GM23338 (cell line): Measurements from ENCODE around the gene ZNF474.

ENCODE experiments used
- CREB1 ChIP-seq: fragments of 250-450 bp; sonication (Bioruptor Pico); IDR thresholded peaks from 2 replicates; pipeline ENCODE4 v1.5.0; 2020; ENCODE audit warnings: low read depth, mild to moderate bottlenecking, moderate library complexity
- EZH2 ChIP-seq: fragments of 200-600 bp; sonication (generic); IDR thresholded peaks from one replicate; pipeline ENCODE4 v1.8.0; 2017; ENCODE audit warnings: antibody characterized with exemption, mild to moderate bottlenecking, low read depth; ENCODE audit not compliant: unreplicated experiment
- EZH2phosphoT487 ChIP-seq: fragments of 200-600 bp; sonication (generic); IDR thresholded peaks from one replicate; pipeline ENCODE4 v1.8.1; 2018; ENCODE audit warnings: antibody characterized with exemption; ENCODE audit not compliant: unreplicated experiment
- JUNB ChIP-seq: IDR thresholded peaks from one replicate; pipeline ENCODE4 v1.6.1; 2016; ENCODE audit warnings: antibody characterized with exemption; ENCODE audit not compliant: unreplicated experiment
- NANOG ChIP-seq: IDR thresholded peaks from 2 replicates; pipeline ENCODE4 v1.6.1; 2016; ENCODE audit warnings: antibody characterized with exemption, borderline replicate concordance
- POLR2AphosphoS5 ChIP-seq: IDR thresholded peaks from 2 replicates; pipeline ENCODE4 v1.6.1; 2016; ENCODE audit warnings: antibody characterized with exemption, low read depth
- STAT1 ChIP-seq: IDR thresholded peaks from one replicate; pipeline ENCODE4 v1.6.1; 2016; ENCODE audit warnings: antibody characterized with exemption; ENCODE audit not compliant: unreplicated experiment
- ZNF114 ChIP-seq: fragments of 250-450 bp; sonication (Bioruptor Pico); IDR thresholded peaks from 2 replicates; pipeline ENCODE4 v1.5.0; 2020; ENCODE audit warnings: mild to moderate bottlenecking, moderate library complexity
- ZNF331 ChIP-seq: fragments of 250-450 bp; sonication (Bioruptor Pico); IDR thresholded peaks from 2 replicates; pipeline ENCODE4 v1.5.0; 2020; ENCODE audit warnings: low read depth, mild to moderate bottlenecking, moderate library complexity
- TF ChIP-seq, protein P1 (sequence below), 2 experiments: fragments of 200-600 bp in 1 of 2; sonication (generic) in 1 of 2; conservative IDR thresholded peaks; 2 replicates each; pipeline versions ENCODE4 v1.5.1 to v1.6.1; 2016 to 2017; ENCODE audit warnings: antibody characterized with exemption in 2 of 2, low read depth in 2 of 2, mild to moderate bottlenecking in 2 of 2, moderate library complexity in 1 of 2
- TF ChIP-seq, protein P2 (sequence below): IDR thresholded peaks from one replicate; pipeline ENCODE4 v1.6.1; 2018; ENCODE audit warnings: antibody characterized with exemption; ENCODE audit not compliant: unreplicated experiment

DNA sequence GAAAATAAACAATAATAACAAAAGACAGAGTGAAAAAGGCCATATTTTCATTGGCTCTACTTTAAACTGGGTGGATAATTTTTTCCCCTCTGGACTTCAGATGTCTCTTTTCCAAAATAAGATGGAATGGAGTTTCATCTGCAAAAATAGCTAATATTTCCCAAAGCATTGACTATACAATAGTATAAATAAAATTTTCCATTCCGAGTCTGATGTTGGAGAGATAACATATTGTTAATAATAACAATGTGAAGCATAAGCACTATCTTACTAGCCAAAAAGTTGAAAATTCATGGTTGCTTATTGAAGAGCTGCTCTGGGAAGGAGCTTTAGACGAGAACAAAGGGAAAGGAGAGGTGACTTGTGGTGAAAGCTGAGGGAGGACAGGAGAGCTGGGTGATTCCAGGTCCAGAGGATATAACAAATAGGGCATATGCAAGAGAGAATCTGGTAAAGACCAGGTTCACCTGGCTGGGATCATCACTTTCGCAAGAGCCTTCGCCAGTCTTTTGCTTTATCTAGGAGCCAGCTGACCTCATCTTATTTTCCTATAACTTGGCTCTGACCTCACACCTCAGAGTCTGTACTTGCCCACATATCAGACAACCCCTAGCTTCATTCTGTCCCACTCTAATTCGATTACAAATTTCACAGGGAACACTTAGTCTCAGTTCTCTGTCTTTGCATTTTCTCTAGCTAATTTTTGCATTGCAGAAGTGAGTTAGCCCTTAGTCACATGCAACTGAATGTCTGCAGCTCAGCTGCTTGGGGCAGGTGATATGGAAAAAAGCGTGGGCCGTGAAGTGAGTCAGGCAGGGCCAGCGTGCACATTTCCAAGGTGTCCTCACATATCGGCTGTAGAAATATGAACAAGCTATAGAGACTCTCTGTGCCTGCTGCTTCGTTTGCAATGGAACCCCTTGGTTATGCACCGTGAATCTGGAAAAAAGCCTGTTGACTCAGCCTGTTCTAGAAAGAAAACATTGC lies 7.6 kb upstream of the ZNF474 start:
- TF ChIP-seq, protein P1, sequence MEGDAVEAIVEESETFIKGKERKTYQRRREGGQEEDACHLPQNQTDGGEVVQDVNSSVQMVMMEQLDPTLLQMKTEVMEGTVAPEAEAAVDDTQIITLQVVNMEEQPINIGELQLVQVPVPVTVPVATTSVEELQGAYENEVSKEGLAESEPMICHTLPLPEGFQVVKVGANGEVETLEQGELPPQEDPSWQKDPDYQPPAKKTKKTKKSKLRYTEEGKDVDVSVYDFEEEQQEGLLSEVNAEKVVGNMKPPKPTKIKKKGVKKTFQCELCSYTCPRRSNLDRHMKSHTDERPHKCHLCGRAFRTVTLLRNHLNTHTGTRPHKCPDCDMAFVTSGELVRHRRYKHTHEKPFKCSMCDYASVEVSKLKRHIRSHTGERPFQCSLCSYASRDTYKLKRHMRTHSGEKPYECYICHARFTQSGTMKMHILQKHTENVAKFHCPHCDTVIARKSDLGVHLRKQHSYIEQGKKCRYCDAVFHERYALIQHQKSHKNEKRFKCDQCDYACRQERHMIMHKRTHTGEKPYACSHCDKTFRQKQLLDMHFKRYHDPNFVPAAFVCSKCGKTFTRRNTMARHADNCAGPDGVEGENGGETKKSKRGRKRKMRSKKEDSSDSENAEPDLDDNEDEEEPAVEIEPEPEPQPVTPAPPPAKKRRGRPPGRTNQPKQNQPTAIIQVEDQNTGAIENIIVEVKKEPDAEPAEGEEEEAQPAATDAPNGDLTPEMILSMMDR (conservative IDR thresholded peaks at IDR 0.05; ENCODE audit: low read depth in 2 of 2) = no peak
- TF ChIP-seq, protein P2, sequence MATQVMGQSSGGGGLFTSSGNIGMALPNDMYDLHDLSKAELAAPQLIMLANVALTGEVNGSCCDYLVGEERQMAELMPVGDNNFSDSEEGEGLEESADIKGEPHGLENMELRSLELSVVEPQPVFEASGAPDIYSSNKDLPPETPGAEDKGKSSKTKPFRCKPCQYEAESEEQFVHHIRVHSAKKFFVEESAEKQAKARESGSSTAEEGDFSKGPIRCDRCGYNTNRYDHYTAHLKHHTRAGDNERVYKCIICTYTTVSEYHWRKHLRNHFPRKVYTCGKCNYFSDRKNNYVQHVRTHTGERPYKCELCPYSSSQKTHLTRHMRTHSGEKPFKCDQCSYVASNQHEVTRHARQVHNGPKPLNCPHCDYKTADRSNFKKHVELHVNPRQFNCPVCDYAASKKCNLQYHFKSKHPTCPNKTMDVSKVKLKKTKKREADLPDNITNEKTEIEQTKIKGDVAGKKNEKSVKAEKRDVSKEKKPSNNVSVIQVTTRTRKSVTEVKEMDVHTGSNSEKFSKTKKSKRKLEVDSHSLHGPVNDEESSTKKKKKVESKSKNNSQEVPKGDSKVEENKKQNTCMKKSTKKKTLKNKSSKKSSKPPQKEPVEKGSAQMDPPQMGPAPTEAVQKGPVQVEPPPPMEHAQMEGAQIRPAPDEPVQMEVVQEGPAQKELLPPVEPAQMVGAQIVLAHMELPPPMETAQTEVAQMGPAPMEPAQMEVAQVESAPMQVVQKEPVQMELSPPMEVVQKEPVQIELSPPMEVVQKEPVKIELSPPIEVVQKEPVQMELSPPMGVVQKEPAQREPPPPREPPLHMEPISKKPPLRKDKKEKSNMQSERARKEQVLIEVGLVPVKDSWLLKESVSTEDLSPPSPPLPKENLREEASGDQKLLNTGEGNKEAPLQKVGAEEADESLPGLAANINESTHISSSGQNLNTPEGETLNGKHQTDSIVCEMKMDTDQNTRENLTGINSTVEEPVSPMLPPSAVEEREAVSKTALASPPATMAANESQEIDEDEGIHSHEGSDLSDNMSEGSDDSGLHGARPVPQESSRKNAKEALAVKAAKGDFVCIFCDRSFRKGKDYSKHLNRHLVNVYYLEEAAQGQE = no peak
- TF ChIP-seq POLR2AphosphoS5 = no peak
- no peak for TF ChIP-seq EZH2phosphoT487
- TF ChIP-seq EZH2 = no peak
- no peak for TF ChIP-seq NANOG
- no peak for TF ChIP-seq JUNB
- no peak for TF ChIP-seq STAT1
- TF ChIP-seq ZNF114 (CRISPR knock-in tag) = no peak
- TF ChIP-seq CREB1 = no peak
- TF ChIP-seq ZNF331 (CRISPR knock-in tag) = no peak
